Epithelial cell of esophagus (primary cell): Measurements from ENCODE around the gene MAP2K5.

Source experiments
- DNase-seq: peaks from one replicate; pipeline ENCODE4 v3.0.0; 2010; ENCODE audit warnings: low read depth
- H3K4me3 ChIP-seq: 2 replicates; pipeline ENCODE4 v1.5.1; 2011; ENCODE audit warnings: mild to moderate bottlenecking, low read length, control low read depth
- CTCF ChIP-seq: IDR thresholded peaks from 2 replicates; pipeline ENCODE4 v1.5.1; 2011; ENCODE audit warnings: low read depth, mild to moderate bottlenecking, low read length, control low read depth, inconsistent platforms; ENCODE audit not compliant: insufficient read depth; ENCODE audit errors: missing control alignments

Gene MAP2K5

GRCh38 chr15:67747921-67748320, 205.4 kb downstream of the MAP2K5 start:
- peak; percentile 16 for DNase-seq
- no peak for TF ChIP-seq CTCF
- H3K4me3 ChIP-seq, result no peak overlapping the region

- H3K4me3 ChIP-seq, result no peak overlapping the region
- no peak for TF ChIP-seq CTCF
- peak; percentile 75 for DNase-seq
Observed at GRCh38 chr15:67750371-67750770, 207.9 kb downstream of the MAP2K5 start.

GRCh38 chr15:67753891-67754290, 211.4 kb downstream of the MAP2K5 start:
- DNase-seq, result no peak
- H3K4me3 ChIP-seq, result no peak overlapping the region
- TF ChIP-seq CTCF, result no peak

GRCh38 chr15:67755264-67755663, 212.8 kb downstream of the MAP2K5 start:
- DNase-seq, result no peak
- no peak for TF ChIP-seq CTCF
- no peak overlapping the region for H3K4me3 ChIP-seq

- no peak for TF ChIP-seq CTCF
- no peak for DNase-seq
- no peak overlapping the region for H3K4me3 ChIP-seq
Observed at GRCh38 chr15:67755936-67756335, 213.4 kb downstream of the MAP2K5 start.

GRCh38 chr15:67758619-67759300, 216.3 kb downstream of the MAP2K5 start:
- H3K4me3 ChIP-seq, result no peak overlapping the region
- TF ChIP-seq CTCF, result no peak
- no peak for DNase-seq

GRCh38 chr15:67760901-67761300, 218.4 kb downstream of the MAP2K5 start:
- DNase-seq, result no peak
- no peak for TF ChIP-seq CTCF

More at GRCh38 chr15:67760901-67761300, 218.4 kb downstream of the MAP2K5 start:
- H3K4me3 ChIP-seq, result no peak overlapping the region
